Measurements from ENCODE around the gene CTSL. TPM values are rescaled to one million over a fixed set of nuclear protein-coding genes. Genes with fewer than 3 reads are reported as not detected.

Gene CTSL
- total RNA-seq, 1 experiment from 2014 or later = 39.7 TPM

DNA sequence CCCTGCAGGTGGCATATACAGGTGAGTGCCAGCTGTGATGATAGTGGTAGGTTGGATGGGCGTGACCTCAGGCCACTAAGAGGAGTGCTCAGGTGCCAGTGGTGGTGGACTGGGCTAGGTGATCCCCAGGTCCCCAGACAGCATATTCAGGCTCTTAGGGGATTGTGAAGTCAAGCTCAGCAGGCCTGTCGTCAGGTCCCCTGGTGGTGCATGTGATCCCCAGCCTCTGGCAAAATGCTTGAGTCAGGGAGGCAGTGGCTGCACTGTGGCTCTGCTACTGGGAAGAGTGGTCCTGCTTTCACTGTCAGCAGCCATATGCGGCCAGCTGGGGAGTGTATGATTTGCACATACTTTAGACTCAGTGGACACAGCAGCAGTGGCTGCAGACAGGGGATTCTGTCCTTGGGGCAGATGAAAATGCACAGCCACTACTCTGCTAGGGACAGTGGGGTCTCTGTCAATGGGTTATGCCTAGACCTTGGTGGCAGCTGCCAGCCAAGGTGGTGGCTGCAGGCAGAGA, 31.6 kb upstream of the CTSL start (continued):
- TF ChIP-seq, protein P1, sequence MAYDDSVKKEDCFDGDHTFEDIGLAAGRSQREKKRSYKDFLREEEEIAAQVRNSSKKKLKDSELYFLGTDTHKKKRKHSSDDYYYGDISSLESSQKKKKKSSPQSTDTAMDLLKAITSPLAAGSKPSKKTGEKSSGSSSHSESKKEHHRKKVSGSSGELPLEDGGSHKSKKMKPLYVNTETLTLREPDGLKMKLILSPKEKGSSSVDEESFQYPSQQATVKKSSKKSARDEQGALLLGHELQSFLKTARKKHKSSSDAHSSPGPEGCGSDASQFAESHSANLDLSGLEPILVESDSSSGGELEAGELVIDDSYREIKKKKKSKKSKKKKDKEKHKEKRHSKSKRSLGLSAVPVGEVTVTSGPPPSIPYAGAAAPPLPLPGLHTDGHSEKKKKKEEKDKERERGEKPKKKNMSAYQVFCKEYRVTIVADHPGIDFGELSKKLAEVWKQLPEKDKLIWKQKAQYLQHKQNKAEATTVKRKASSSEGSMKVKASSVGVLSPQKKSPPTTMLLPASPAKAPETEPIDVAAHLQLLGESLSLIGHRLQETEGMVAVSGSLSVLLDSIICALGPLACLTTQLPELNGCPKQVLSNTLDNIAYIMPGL (CRISPR knock-in tag; IDR thresholded peaks at IDR 0.05) = no peak
- TF ChIP-seq, protein P2, sequence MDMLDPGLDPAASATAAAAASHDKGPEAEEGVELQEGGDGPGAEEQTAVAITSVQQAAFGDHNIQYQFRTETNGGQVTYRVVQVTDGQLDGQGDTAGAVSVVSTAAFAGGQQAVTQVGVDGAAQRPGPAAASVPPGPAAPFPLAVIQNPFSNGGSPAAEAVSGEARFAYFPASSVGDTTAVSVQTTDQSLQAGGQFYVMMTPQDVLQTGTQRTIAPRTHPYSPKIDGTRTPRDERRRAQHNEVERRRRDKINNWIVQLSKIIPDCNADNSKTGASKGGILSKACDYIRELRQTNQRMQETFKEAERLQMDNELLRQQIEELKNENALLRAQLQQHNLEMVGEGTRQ (CRISPR knock-in tag; IDR thresholded peaks at IDR 0.05) = no peak
- TF ChIP-seq, protein P3, sequence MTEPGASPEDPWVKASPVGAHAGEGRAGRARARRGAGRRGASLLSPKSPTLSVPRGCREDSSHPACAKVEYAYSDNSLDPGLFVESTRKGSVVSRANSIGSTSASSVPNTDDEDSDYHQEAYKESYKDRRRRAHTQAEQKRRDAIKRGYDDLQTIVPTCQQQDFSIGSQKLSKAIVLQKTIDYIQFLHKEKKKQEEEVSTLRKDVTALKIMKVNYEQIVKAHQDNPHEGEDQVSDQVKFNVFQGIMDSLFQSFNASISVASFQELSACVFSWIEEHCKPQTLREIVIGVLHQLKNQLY (CRISPR knock-in tag; IDR thresholded peaks at IDR 0.05) = no peak
- TF ChIP-seq, protein P4, sequence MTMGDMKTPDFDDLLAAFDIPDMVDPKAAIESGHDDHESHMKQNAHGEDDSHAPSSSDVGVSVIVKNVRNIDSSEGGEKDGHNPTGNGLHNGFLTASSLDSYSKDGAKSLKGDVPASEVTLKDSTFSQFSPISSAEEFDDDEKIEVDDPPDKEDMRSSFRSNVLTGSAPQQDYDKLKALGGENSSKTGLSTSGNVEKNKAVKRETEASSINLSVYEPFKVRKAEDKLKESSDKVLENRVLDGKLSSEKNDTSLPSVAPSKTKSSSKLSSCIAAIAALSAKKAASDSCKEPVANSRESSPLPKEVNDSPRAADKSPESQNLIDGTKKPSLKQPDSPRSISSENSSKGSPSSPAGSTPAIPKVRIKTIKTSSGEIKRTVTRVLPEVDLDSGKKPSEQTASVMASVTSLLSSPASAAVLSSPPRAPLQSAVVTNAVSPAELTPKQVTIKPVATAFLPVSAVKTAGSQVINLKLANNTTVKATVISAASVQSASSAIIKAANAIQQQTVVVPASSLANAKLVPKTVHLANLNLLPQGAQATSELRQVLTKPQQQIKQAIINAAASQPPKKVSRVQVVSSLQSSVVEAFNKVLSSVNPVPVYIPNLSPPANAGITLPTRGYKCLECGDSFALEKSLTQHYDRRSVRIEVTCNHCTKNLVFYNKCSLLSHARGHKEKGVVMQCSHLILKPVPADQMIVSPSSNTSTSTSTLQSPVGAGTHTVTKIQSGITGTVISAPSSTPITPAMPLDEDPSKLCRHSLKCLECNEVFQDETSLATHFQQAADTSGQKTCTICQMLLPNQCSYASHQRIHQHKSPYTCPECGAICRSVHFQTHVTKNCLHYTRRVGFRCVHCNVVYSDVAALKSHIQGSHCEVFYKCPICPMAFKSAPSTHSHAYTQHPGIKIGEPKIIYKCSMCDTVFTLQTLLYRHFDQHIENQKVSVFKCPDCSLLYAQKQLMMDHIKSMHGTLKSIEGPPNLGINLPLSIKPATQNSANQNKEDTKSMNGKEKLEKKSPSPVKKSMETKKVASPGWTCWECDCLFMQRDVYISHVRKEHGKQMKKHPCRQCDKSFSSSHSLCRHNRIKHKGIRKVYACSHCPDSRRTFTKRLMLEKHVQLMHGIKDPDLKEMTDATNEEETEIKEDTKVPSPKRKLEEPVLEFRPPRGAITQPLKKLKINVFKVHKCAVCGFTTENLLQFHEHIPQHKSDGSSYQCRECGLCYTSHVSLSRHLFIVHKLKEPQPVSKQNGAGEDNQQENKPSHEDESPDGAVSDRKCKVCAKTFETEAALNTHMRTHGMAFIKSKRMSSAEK (CRISPR knock-in tag; IDR thresholded peaks at IDR 0.05; ENCODE audit: borderline replicate concordance) = no peak
- no peak for TF ChIP-seq TEAD4 (CRISPR knock-in tag; IDR thresholded peaks at IDR 0.05)

DNA sequence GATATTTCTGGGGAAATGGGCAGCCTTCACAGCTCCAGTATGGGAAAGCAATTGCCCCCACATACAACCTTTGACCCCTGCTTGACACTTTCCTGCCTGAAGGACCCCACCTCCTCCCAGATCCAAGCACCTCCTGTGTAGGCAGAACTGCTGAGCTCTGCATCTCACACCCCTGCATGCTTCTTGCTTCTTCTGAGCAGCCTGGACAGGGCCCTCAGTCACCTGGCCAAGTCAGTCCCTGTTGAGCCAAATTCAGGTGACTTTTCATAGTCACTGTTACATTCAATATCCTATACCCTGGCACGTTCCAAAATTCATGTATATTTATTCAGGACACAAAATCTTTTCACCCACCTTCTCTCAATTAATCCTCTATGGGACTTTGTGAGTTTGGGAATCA, 30.4 kb upstream of the CTSL start:
- no peak for DNase-seq (ENCODE audit: low spot score)
- ATAC-seq = no peak
- Mint-ChIP-seq H3K4me3 (no peak overlapping the region), H3K36me3 (peaks cover 76% of the 10 kb centered on the region), H3K27me3 (ENCODE audit: low read depth) (no peaks in the 10 kb centered on the region), H3K9me3 (peaks cover 11% of the 10 kb centered on the region; the same call in 1 of the 2 replicates), H3K4me1 (peaks cover 3% of the 10 kb centered on the region; the same call in 1 of the 2 replicates), H3K27ac (no peak overlapping the region)
- ChIA-PET POLR2A (no interaction called here), CTCF (no interaction called here)
- TF ChIP-seq, protein P5, sequence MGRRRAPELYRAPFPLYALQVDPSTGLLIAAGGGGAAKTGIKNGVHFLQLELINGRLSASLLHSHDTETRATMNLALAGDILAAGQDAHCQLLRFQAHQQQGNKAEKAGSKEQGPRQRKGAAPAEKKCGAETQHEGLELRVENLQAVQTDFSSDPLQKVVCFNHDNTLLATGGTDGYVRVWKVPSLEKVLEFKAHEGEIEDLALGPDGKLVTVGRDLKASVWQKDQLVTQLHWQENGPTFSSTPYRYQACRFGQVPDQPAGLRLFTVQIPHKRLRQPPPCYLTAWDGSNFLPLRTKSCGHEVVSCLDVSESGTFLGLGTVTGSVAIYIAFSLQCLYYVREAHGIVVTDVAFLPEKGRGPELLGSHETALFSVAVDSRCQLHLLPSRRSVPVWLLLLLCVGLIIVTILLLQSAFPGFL (CRISPR knock-in tag; IDR thresholded peaks at IDR 0.05; ENCODE audit: borderline replicate concordance) = no peak
- TF ChIP-seq, protein P6, sequence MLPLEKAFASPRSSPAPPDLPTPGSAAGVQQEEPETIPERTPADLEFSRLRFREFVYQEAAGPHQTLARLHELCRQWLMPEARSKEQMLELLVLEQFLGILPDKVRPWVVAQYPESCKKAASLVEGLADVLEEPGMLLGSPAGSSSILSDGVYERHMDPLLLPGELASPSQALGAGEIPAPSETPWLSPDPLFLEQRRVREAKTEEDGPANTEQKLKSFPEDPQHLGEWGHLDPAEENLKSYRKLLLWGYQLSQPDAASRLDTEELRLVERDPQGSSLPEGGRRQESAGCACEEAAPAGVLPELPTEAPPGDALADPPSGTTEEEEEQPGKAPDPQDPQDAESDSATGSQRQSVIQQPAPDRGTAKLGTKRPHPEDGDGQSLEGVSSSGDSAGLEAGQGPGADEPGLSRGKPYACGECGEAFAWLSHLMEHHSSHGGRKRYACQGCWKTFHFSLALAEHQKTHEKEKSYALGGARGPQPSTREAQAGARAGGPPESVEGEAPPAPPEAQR (CRISPR knock-in tag; IDR thresholded peaks at IDR 0.05) = no peak
- TF ChIP-seq, protein P7, sequence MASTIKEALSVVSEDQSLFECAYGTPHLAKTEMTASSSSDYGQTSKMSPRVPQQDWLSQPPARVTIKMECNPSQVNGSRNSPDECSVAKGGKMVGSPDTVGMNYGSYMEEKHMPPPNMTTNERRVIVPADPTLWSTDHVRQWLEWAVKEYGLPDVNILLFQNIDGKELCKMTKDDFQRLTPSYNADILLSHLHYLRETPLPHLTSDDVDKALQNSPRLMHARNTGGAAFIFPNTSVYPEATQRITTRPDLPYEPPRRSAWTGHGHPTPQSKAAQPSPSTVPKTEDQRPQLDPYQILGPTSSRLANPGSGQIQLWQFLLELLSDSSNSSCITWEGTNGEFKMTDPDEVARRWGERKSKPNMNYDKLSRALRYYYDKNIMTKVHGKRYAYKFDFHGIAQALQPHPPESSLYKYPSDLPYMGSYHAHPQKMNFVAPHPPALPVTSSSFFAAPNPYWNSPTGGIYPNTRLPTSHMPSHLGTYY (CRISPR knock-in tag; IDR thresholded peaks at IDR 0.05) = no peak
- TF ChIP-seq JUN (CRISPR knock-in tag; IDR thresholded peaks at IDR 0.05) (no peak), ZNF138 (CRISPR knock-in tag; conservative IDR thresholded peaks at IDR 0.05) (no peak), ZNF317 (CRISPR knock-in tag; IDR thresholded peaks at IDR 0.05; ENCODE audit: borderline replicate concordance, low read depth) (no peak), SMAD3 (CRISPR knock-in tag; IDR thresholded peaks at IDR 0.05; ENCODE audit: borderline replicate concordance) (no peak), FOXJ3 (CRISPR knock-in tag; IDR thresholded peaks at IDR 0.05; ENCODE audit: borderline replicate concordance) (no peak), GRHL2 (CRISPR knock-in tag; IDR thresholded peaks at IDR 0.05; ENCODE audit: insufficient replicate concordance, severe bottlenecking) (no peak), TEAD4 (CRISPR knock-in tag; IDR thresholded peaks at IDR 0.05) (no peak)
- TF ChIP-seq, protein P8, sequence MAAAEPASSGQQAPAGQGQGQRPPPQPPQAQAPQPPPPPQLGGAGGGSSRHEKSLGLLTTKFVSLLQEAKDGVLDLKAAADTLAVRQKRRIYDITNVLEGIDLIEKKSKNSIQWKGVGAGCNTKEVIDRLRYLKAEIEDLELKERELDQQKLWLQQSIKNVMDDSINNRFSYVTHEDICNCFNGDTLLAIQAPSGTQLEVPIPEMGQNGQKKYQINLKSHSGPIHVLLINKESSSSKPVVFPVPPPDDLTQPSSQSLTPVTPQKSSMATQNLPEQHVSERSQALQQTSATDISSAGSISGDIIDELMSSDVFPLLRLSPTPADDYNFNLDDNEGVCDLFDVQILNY (CRISPR knock-in tag; IDR thresholded peaks at IDR 0.05) = no peak
- TF ChIP-seq, protein P9, sequence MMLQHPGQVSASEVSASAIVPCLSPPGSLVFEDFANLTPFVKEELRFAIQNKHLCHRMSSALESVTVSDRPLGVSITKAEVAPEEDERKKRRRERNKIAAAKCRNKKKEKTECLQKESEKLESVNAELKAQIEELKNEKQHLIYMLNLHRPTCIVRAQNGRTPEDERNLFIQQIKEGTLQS (CRISPR knock-in tag; conservative IDR thresholded peaks at IDR 0.05) = no peak
- TF ChIP-seq, protein P10, sequence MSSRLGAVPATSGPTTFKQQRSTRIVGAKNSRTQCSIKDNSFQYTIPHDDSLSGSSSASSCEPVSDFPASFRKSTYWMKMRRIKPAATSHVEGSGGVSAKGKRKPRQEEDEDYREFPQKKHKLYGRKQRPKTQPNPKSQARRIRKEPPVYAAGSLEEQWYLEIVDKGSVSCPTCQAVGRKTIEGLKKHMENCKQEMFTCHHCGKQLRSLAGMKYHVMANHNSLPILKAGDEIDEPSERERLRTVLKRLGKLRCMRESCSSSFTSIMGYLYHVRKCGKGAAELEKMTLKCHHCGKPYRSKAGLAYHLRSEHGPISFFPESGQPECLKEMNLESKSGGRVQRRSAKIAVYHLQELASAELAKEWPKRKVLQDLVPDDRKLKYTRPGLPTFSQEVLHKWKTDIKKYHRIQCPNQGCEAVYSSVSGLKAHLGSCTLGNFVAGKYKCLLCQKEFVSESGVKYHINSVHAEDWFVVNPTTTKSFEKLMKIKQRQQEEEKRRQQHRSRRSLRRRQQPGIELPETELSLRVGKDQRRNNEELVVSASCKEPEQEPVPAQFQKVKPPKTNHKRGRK (CRISPR knock-in tag; IDR thresholded peaks at IDR 0.05; ENCODE audit: borderline replicate concordance) = no peak
- TF ChIP-seq, protein P11, sequence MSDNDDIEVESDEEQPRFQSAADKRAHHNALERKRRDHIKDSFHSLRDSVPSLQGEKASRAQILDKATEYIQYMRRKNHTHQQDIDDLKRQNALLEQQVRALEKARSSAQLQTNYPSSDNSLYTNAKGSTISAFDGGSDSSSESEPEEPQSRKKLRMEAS (CRISPR knock-in tag; IDR thresholded peaks at IDR 0.05) = no peak

Data from WTC11 (cell line).